HEK293 (cell line): ENCODE measurements around the gene JAZF1.

Experiments
- CTCF ChIA-PET: fragments of 350-600 bp; formaldehyde crosslinking; extraction: SDS; loops from one replicate; lab custom pipeline; 2021; ENCODE audit warnings: antibody characterized with exemption; lab: Yijun Ruan, JAX
- POLR2A ChIA-PET: fragments of 300-600 bp; formaldehyde crosslinking; extraction: SDS; loops from one replicate; lab custom pipeline; 2020; ENCODE audit warnings: antibody characterized with exemption, inconsistent platforms; lab: Yijun Ruan, JAX
- H3K27ac ChIP-seq: fragments of 200-500 bp; sonication (Bioruptor generic); 2 replicates; pipeline ENCODE4 v1.5.1; 2014; ENCODE audit warnings: low read depth, low read length, control low read depth, inconsistent platforms; ENCODE audit errors: extremely low read depth
- H3K36me3 ChIP-seq, 2 experiments: fragments of 200-500 bp in 1 of 2; sonication (Bioruptor generic) in 1 of 2; 1 replicate in 1 of 2; 2 replicates in 1 of 2; pipeline ENCODE4 v1.5.1; 2014 to 2017; ENCODE audit warnings: inconsistent platforms in 2 of 2, low read length in 2 of 2; ENCODE audit not compliant: control insufficient read depth in 2 of 2, insufficient read depth in 1 of 2
- H3K4me1 ChIP-seq: fragments of 200-500 bp; sonication (Bioruptor generic); 2 replicates; pipeline ENCODE4 v1.5.1; 2014; ENCODE audit warnings: mild to moderate bottlenecking, low read length, inconsistent platforms; ENCODE audit not compliant: control insufficient read depth, insufficient read depth
- H3K4me3 ChIP-seq: 2 replicates; pipeline ENCODE4 v1.5.1; 2011; ENCODE audit warnings: low read depth, mild to moderate bottlenecking, control low read depth, low read length, moderate library complexity
- H3K9me3 ChIP-seq: fragments of 200-500 bp; sonication (Bioruptor generic); 2 replicates; pipeline ENCODE4 v1.5.1; 2014; ENCODE audit warnings: low read depth, low read length, inconsistent platforms; ENCODE audit not compliant: control insufficient read depth, insufficient read depth
- GFI1B ChIP-seq: fragments of 450-650 bp; formaldehyde crosslinking; IDR thresholded peaks from 2 replicates; pipeline ENCODE4 v1.5.1; 2016; ENCODE audit warnings: missing biosample characterization, missing genetic modification characterization
- HOXC10 ChIP-seq: sonication (generic); formaldehyde crosslinking; IDR thresholded peaks from 2 replicates; pipeline ENCODE4 v1.8.1; 2023; ENCODE audit warnings: mild to moderate bottlenecking, missing genetic modification reagents
- KLF10 ChIP-seq: fragments of 450-650 bp; IDR thresholded peaks from 2 replicates; pipeline ENCODE4 v1.5.1; 2018; ENCODE audit warnings: missing biosample characterization, mild to moderate bottlenecking, missing genetic modification characterization
- WT1 ChIP-seq: fragments of 450-650 bp; formaldehyde crosslinking; IDR thresholded peaks from 2 replicates; pipeline ENCODE4 v1.5.1; 2016; ENCODE audit warnings: missing biosample characterization, missing genetic modification characterization
- ZBTB21 ChIP-seq: fragments of 450-650 bp; formaldehyde crosslinking; IDR thresholded peaks from 2 replicates; pipeline ENCODE4 v1.5.1; 2017; ENCODE audit warnings: missing biosample characterization, missing genetic modification characterization
- ZNF140 ChIP-seq: fragments of 450-650 bp; formaldehyde crosslinking; IDR thresholded peaks from 2 replicates; pipeline ENCODE4 v1.5.1; 2016; ENCODE audit warnings: missing biosample characterization, missing genetic modification characterization
- ZNF148 ChIP-seq: fragments of 450-650 bp; formaldehyde crosslinking; IDR thresholded peaks from 2 replicates; pipeline ENCODE4 v1.5.0; 2017; ENCODE audit warnings: missing biosample characterization, missing genetic modification characterization, borderline replicate concordance
- ZNF155 ChIP-seq: fragments of 450-650 bp; formaldehyde crosslinking; IDR thresholded peaks from 2 replicates; pipeline ENCODE4 v1.5.1; 2016; ENCODE audit warnings: missing biosample characterization, missing genetic modification characterization
- ZNF202 ChIP-seq: fragments of 450-650 bp; formaldehyde crosslinking; IDR thresholded peaks from 2 replicates; pipeline ENCODE4 v1.5.1; 2016; ENCODE audit warnings: missing biosample characterization, missing genetic modification characterization, borderline replicate concordance
- ZNF23 ChIP-seq: fragments of 450-650 bp; formaldehyde crosslinking; IDR thresholded peaks from 2 replicates; pipeline ENCODE4 v1.5.1; 2016; ENCODE audit warnings: missing biosample characterization, missing genetic modification characterization, borderline replicate concordance
- ZNF302 ChIP-seq: fragments of 450-650 bp; formaldehyde crosslinking; IDR thresholded peaks from 2 replicates; pipeline ENCODE4 v1.5.1; 2016; ENCODE audit warnings: missing biosample characterization, missing genetic modification characterization, low read depth
- ZNF391 ChIP-seq: fragments of 450-650 bp; formaldehyde crosslinking; IDR thresholded peaks from 2 replicates; pipeline ENCODE4 v1.5.1; 2016; ENCODE audit warnings: low read depth, missing biosample characterization, missing genetic modification characterization, borderline replicate concordance
- ZNF501 ChIP-seq: fragments of 450-650 bp; formaldehyde crosslinking; IDR thresholded peaks from 2 replicates; pipeline ENCODE4 v1.5.1; 2016; ENCODE audit warnings: missing biosample characterization, missing genetic modification characterization
- ZNF544 ChIP-seq: fragments of 450-650 bp; formaldehyde crosslinking; IDR thresholded peaks from 2 replicates; pipeline ENCODE4 v1.5.0; 2017; ENCODE audit warnings: missing biosample characterization, missing genetic modification characterization
- ZNF549 ChIP-seq: fragments of 450-650 bp; IDR thresholded peaks from 2 replicates; pipeline ENCODE4 v1.5.1; 2018; ENCODE audit warnings: missing biosample characterization, missing genetic modification characterization, mild to moderate bottlenecking, inconsistent platforms, moderate library complexity
- ZNF600 ChIP-seq: fragments of 450-650 bp; formaldehyde crosslinking; IDR thresholded peaks from 2 replicates; pipeline ENCODE4 v1.5.1; 2016; ENCODE audit warnings: missing biosample characterization, missing genetic modification characterization
- ZNF621 ChIP-seq: fragments of 450-650 bp; formaldehyde crosslinking; IDR thresholded peaks from 2 replicates; pipeline ENCODE4 v1.5.1; 2017; ENCODE audit warnings: missing biosample characterization, missing genetic modification characterization
- ZNF629 ChIP-seq: fragments of 450-650 bp; formaldehyde crosslinking; IDR thresholded peaks from 2 replicates; pipeline ENCODE4 v1.5.1; 2017; ENCODE audit warnings: missing biosample characterization, missing genetic modification characterization
- ZNF76 ChIP-seq: fragments of 450-650 bp; formaldehyde crosslinking; IDR thresholded peaks from 2 replicates; pipeline ENCODE4; 2016; ENCODE audit warnings: low read depth, missing biosample characterization, missing genetic modification characterization, borderline replicate concordance
- ZNF776 ChIP-seq: fragments of 450-650 bp; formaldehyde crosslinking; IDR thresholded peaks from 2 replicates; pipeline ENCODE4 v1.5.0; 2017; ENCODE audit warnings: missing biosample characterization, missing genetic modification characterization, borderline replicate concordance
- ZNF791 ChIP-seq: fragments of 450-650 bp; formaldehyde crosslinking; IDR thresholded peaks from 2 replicates; pipeline ENCODE4 v1.5.1; 2016; ENCODE audit warnings: missing biosample characterization, missing genetic modification characterization
- ZSCAN18 ChIP-seq: fragments of 450-650 bp; formaldehyde crosslinking; IDR thresholded peaks from 2 replicates; pipeline ENCODE4 v1.5.1; 2016; ENCODE audit warnings: missing biosample characterization, missing genetic modification characterization
- ZSCAN23 ChIP-seq: fragments of 450-650 bp; formaldehyde crosslinking; IDR thresholded peaks from 2 replicates; pipeline ENCODE4 v1.5.1; 2016; ENCODE audit warnings: missing biosample characterization, missing genetic modification characterization
- TF ChIP-seq, protein P1 (sequence below): fragments of 450-650 bp; formaldehyde crosslinking; IDR thresholded peaks from 2 replicates; pipeline ENCODE4 v1.5.1; 2016; ENCODE audit warnings: missing biosample characterization, missing genetic modification characterization
- TF ChIP-seq, protein P2 (sequence below): fragments of 450-650 bp; formaldehyde crosslinking; IDR thresholded peaks from 2 replicates; pipeline ENCODE4 v1.5.1; 2016; ENCODE audit warnings: missing biosample characterization, missing genetic modification characterization

Gene JAZF1

DNA sequence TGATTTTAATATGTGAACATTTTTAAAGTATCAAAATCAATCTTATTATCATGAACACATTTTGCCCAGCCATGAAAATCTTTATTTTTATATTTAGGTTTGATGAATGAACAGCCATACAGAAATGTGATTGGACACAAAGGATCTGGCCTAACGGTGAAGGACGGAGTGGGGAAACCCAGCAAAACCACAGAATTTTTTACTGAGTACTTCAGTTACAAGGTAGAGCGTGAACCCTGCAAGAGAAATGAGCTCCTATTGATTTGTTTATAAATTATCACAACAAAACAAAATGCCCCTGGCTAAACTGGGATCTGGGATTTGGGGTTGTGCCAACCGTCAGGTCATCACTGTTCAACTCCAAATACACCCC lies 118.8 kb downstream of the JAZF1 start:
- ChIA-PET CTCF (interaction anchor here (0.5 to 5.4 kb wide), 36 partner anchors 8 to 1970 kb away, joined by 3 to 82 read pairs (median 5); no protein-coding TSS in a partner anchor), POLR2A (interaction anchor here (1.0 to 1.5 kb wide), 2 partner anchors 12 to 32 kb away, joined by 3 to 4 read pairs; no protein-coding TSS in a partner anchor)
- no peak overlapping the region for H3K27ac ChIP-seq
- TF ChIP-seq, protein P1, sequence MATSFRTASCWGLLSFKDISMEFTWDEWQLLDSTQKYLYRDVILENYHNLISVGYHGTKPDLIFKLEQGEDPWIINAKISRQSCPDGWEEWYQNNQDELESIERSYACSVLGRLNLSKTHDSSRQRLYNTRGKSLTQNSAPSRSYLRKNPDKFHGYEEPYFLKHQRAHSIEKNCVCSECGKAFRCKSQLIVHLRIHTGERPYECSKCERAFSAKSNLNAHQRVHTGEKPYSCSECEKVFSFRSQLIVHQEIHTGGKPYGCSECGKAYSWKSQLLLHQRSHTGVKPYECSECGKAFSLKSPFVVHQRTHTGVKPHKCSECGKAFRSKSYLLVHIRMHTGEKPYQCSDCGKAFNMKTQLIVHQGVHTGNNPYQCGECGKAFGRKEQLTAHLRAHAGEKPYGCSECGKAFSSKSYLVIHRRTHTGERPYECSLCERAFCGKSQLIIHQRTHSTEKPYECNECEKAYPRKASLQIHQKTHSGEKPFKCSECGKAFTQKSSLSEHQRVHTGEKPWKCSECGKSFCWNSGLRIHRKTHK (tag by site-specific recombination) = no peak
- TF ChIP-seq ZNF791 (tag by site-specific recombination) = no peak
- no peak overlapping the region for H3K4me3 ChIP-seq
- H3K36me3 ChIP-seq = no peaks in the 10 kb centered on the region
- H3K9me3 ChIP-seq = no peaks in the 10 kb centered on the region
- no peaks in the 10 kb centered on the region for H3K4me1 ChIP-seq

- CTCF ChIA-PET = interaction anchor here (0.7 to 5.4 kb wide), 9 partner anchors 16 to 837 kb away, joined by 3 to 82 read pairs (median 8); no protein-coding TSS in a partner anchor
- Histone ChIP-seq H3K36me3 (no peaks in the 10 kb centered on the region), H3K4me3 (no peak overlapping the region), H3K9me3 (no peaks in the 10 kb centered on the region), H3K4me1 (no peaks in the 10 kb centered on the region), H3K27ac (no peak overlapping the region)
- no peak for TF ChIP-seq HOXC10 (CRISPR knock-in tag)
- TF ChIP-seq, protein P2, sequence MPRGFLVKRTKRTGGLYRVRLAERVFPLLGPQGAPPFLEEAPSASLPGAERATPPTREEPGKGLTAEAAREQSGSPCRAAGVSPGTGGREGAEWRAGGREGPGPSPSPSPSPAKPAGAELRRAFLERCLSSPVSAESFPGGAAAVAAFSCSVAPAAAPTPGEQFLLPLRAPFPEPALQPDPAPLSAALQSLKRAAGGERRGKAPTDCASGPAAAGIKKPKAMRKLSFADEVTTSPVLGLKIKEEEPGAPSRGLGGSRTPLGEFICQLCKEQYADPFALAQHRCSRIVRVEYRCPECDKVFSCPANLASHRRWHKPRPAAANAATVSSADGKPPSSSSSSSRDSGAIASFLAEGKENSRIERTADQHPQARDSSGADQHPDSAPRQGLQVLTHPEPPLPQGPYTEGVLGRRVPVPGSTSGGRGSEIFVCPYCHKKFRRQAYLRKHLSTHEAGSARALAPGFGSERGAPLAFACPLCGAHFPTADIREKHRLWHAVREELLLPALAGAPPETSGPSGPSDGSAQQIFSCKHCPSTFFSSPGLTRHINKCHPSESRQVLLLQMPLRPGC (tag by site-specific recombination) = no peak
- no peak for TF ChIP-seq ZNF202 (tag by site-specific recombination)
- TF ChIP-seq ZBTB21 = no peak
- TF ChIP-seq ZNF600 (tag by site-specific recombination) = no peak
- no peak for TF ChIP-seq ZNF148 (tag by site-specific recombination)
- TF ChIP-seq ZNF76 (tag by site-specific recombination) = no peak
- TF ChIP-seq ZNF549 (tag by site-specific recombination) = no peak
- no peak for TF ChIP-seq ZSCAN23 (tag by site-specific recombination)
- no peak for TF ChIP-seq ZNF140 (tag by site-specific recombination)
- no peak for TF ChIP-seq ZNF544 (tag by site-specific recombination)
- no peak for TF ChIP-seq KLF10
- POLR2A ChIA-PET = interaction anchor here (0.6 kb wide), 1 partner anchor 875 kb away, joined by 3 read pairs; the partner anchor contains the start of gene HOXA11
Measured at GRCh38 chr7:28060371-28060950, 120.1 kb downstream of the JAZF1 start.

DNA sequence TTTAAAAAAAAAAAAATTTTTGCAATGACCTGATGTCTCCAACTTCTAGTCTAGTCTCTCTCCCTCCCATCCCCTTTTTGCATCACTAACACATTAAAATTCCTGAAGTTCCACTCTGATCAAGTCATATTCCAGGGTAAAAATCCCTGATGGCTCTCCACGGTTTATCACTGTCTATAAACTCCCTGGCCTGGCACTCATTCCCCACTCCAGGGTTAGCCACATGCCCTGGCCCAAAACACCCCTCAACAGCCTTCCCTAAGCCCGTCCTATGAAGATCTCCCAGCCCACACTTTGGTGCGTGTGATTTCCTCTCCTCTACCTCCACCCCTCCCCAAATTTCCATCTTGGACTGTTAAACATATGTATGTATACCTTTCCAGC lies 125.4 kb downstream of the JAZF1 start:
- H3K4me3 ChIP-seq = no peak overlapping the region
- no peaks in the 10 kb centered on the region for H3K36me3 ChIP-seq
- POLR2A ChIA-PET = interaction anchor here (1.5 kb wide), 1 partner anchor 134 kb away, joined by 5 read pairs; no protein-coding TSS in a partner anchor
- no peak overlapping the region for H3K27ac ChIP-seq
- H3K9me3 ChIP-seq = no peaks in the 10 kb centered on the region
- H3K4me1 ChIP-seq = no peaks in the 10 kb centered on the region
- CTCF ChIA-PET = interaction anchor here (1.1 to 6.3 kb wide), 4 partner anchors 19 to 310 kb away, joined by 4 to 40 read pairs (median 18); no protein-coding TSS in a partner anchor
- TF ChIP-seq ZNF501 (tag by site-specific recombination) = no peak
- no peak for TF ChIP-seq ZNF391 (tag by site-specific recombination)
- no peak for TF ChIP-seq KLF10
- no peak for TF ChIP-seq ZNF155 (tag by site-specific recombination)
- TF ChIP-seq ZNF23 (tag by site-specific recombination) = no peak
- TF ChIP-seq ZNF621 (tag by site-specific recombination) = no peak
- no peak for TF ChIP-seq ZNF776 (tag by site-specific recombination)
- TF ChIP-seq WT1 (tag by site-specific recombination) = no peak
- no peak for TF ChIP-seq ZNF629
- TF ChIP-seq ZSCAN18 = no peak
- no peak for TF ChIP-seq GFI1B (tag by site-specific recombination)
- no peak for TF ChIP-seq ZNF302
